HEK293 (cell line): ENCODE measurements around the gene INCA1.
A peak's percentile ranks its signal among the peaks of the same experiment; 100 is the strongest.

ENCODE experiments used
- CTCF ChIA-PET: fragments of 350-600 bp; formaldehyde crosslinking; extraction: SDS; loops from one replicate; lab custom pipeline; 2021; ENCODE audit warnings: antibody characterized with exemption; lab: Yijun Ruan, JAX
- POLR2A ChIA-PET: fragments of 300-600 bp; formaldehyde crosslinking; extraction: SDS; loops from one replicate; lab custom pipeline; 2020; ENCODE audit warnings: antibody characterized with exemption, inconsistent platforms; lab: Yijun Ruan, JAX
- H3K27ac ChIP-seq: fragments of 200-500 bp; sonication (Bioruptor generic); 2 replicates; pipeline ENCODE4 v1.5.1; 2014; ENCODE audit warnings: low read depth, low read length, control low read depth, inconsistent platforms; ENCODE audit errors: extremely low read depth
- H3K36me3 ChIP-seq, 2 experiments: fragments of 200-500 bp in 1 of 2; sonication (Bioruptor generic) in 1 of 2; 1 replicate in 1 of 2; 2 replicates in 1 of 2; pipeline ENCODE4 v1.5.1; 2014 to 2017; ENCODE audit warnings: inconsistent platforms in 2 of 2, low read length in 2 of 2; ENCODE audit not compliant: control insufficient read depth in 2 of 2, insufficient read depth in 1 of 2
- H3K4me1 ChIP-seq: fragments of 200-500 bp; sonication (Bioruptor generic); 2 replicates; pipeline ENCODE4 v1.5.1; 2014; ENCODE audit warnings: mild to moderate bottlenecking, low read length, inconsistent platforms; ENCODE audit not compliant: control insufficient read depth, insufficient read depth
- H3K4me3 ChIP-seq: 2 replicates; pipeline ENCODE4 v1.5.1; 2011; ENCODE audit warnings: low read depth, mild to moderate bottlenecking, control low read depth, low read length, moderate library complexity
- H3K9me3 ChIP-seq: fragments of 200-500 bp; sonication (Bioruptor generic); 2 replicates; pipeline ENCODE4 v1.5.1; 2014; ENCODE audit warnings: low read depth, low read length, inconsistent platforms; ENCODE audit not compliant: control insufficient read depth, insufficient read depth
- PRDM1 ChIP-seq: fragments of 450-650 bp; formaldehyde crosslinking; IDR thresholded peaks from 2 replicates; pipeline ENCODE4; 2016; ENCODE audit warnings: missing biosample characterization, missing genetic modification characterization
- REPIN1 ChIP-seq: fragments of 450-650 bp; formaldehyde crosslinking; IDR thresholded peaks from 2 replicates; pipeline ENCODE4 v1.5.1; 2017; ENCODE audit warnings: missing biosample characterization, missing genetic modification characterization, low read depth
- SP3 ChIP-seq: fragments of 450-650 bp; formaldehyde crosslinking; IDR thresholded peaks from 2 replicates; pipeline ENCODE4 v1.5.1; 2016; ENCODE audit warnings: missing biosample characterization, missing genetic modification characterization
- ZBTB20 ChIP-seq: fragments of 450-650 bp; formaldehyde crosslinking; IDR thresholded peaks from 2 replicates; pipeline ENCODE4 v1.5.1; 2016; ENCODE audit warnings: missing biosample characterization, missing genetic modification characterization
- ZBTB7A ChIP-seq: fragments of 450-650 bp; formaldehyde crosslinking; IDR thresholded peaks from 2 replicates; pipeline ENCODE4 v1.5.1; 2016; ENCODE audit warnings: low read depth, missing biosample characterization, missing genetic modification characterization
- ZNF10 ChIP-seq: fragments of 450-650 bp; formaldehyde crosslinking; IDR thresholded peaks from 2 replicates; pipeline ENCODE4 v1.5.1; 2017; ENCODE audit warnings: missing biosample characterization, missing genetic modification characterization
- ZNF16 ChIP-seq: fragments of 450-650 bp; formaldehyde crosslinking; IDR thresholded peaks from 2 replicates; pipeline ENCODE4 v1.5.1; 2016; ENCODE audit warnings: low read depth, missing biosample characterization, missing genetic modification characterization
- ZNF248 ChIP-seq: fragments of 450-650 bp; formaldehyde crosslinking; IDR thresholded peaks from 2 replicates; pipeline ENCODE4 v1.5.1; 2017; ENCODE audit warnings: missing biosample characterization, missing genetic modification characterization
- ZNF394 ChIP-seq: fragments of 450-650 bp; formaldehyde crosslinking; IDR thresholded peaks from 2 replicates; pipeline ENCODE4 v1.5.1; 2016; ENCODE audit warnings: missing biosample characterization, missing genetic modification characterization, mild to moderate bottlenecking, moderate library complexity, borderline replicate concordance
- ZNF48 ChIP-seq: fragments of 450-650 bp; formaldehyde crosslinking; IDR thresholded peaks from 2 replicates; pipeline ENCODE4 v1.5.1; 2016; ENCODE audit warnings: missing biosample characterization, missing genetic modification characterization
- ZNF501 ChIP-seq: fragments of 450-650 bp; formaldehyde crosslinking; IDR thresholded peaks from 2 replicates; pipeline ENCODE4 v1.5.1; 2016; ENCODE audit warnings: missing biosample characterization, missing genetic modification characterization
- ZNF514 ChIP-seq: fragments of 450-650 bp; formaldehyde crosslinking; IDR thresholded peaks from 2 replicates; pipeline ENCODE4 v1.5.1; 2016; ENCODE audit warnings: missing biosample characterization, missing genetic modification characterization
- ZNF629 ChIP-seq: fragments of 450-650 bp; formaldehyde crosslinking; IDR thresholded peaks from 2 replicates; pipeline ENCODE4 v1.5.1; 2017; ENCODE audit warnings: missing biosample characterization, missing genetic modification characterization
- TF ChIP-seq, protein P1 (sequence below): fragments of 450-650 bp; formaldehyde crosslinking; IDR thresholded peaks from 2 replicates; pipeline ENCODE4 v1.5.1; 2016; ENCODE audit warnings: missing biosample characterization, missing genetic modification characterization
- TF ChIP-seq, protein P2 (sequence below): fragments of 450-650 bp; formaldehyde crosslinking; IDR thresholded peaks from 2 replicates; pipeline ENCODE4 v1.5.1; 2016; ENCODE audit warnings: missing biosample characterization, missing genetic modification characterization
- TF ChIP-seq, protein P3 (sequence below): fragments of 450-650 bp; formaldehyde crosslinking; IDR thresholded peaks from 2 replicates; pipeline ENCODE4 v1.5.1; 2016; ENCODE audit warnings: missing biosample characterization, missing genetic modification characterization
- TF ChIP-seq, protein P4 (sequence below): fragments of 450-650 bp; formaldehyde crosslinking; IDR thresholded peaks from 2 replicates; pipeline ENCODE4 v1.5.1; 2016; ENCODE audit warnings: missing biosample characterization, missing genetic modification characterization
- TF ChIP-seq, protein P5 (sequence below): fragments of 450-650 bp; formaldehyde crosslinking; IDR thresholded peaks from 2 replicates; pipeline ENCODE4 v1.5.1; 2017; ENCODE audit warnings: missing biosample characterization, missing genetic modification characterization
- TF ChIP-seq, protein P6 (sequence below): fragments of 450-650 bp; formaldehyde crosslinking; conservative IDR thresholded peaks from 2 replicates; pipeline ENCODE4 v1.5.1; 2016; ENCODE audit warnings: low read depth, missing biosample characterization, missing genetic modification characterization

INCA1 gene

DNA sequence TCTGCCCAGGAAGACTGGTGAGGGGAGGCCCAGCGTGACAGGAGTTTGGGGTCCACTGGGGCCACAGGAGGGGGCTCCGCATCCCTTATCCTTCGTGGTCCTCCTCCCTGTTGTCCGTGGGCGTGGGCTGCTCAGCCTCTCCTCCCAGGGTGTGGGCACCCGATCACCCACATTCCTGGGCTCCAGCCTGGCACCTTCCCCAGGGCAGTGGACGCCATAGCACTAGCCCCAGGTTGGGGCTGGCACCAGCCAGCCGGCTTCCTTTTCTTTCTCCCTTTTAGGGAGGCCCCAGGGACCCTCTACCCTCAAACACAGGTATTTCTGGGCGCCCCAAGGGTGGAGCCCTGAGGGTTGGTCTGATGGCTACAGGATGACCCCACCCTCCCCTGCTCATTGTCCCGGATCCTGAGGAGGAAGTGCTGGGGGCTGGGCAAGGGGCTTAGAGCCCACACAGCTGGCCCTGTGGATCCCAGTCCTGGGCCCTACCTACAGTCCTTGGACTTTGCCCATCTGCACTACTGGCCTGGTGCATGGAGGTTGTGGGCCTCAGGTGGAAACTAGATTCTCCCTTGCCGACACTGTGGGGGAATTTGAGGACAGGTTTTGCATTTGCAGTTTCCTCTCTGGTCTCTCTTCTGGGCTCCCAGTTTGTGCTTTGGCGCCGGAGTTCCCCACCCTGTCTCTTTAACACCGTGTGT lies 1.6 kb upstream of the INCA1 start:
- Histone ChIP-seq H3K36me3 (peaks cover 13 to 34% of the 10 kb centered on the region in 2 experiments; a peak in 2 of 3 replicates), H3K4me1 (peaks cover 14% of the 10 kb centered on the region), H3K27ac (peak overlapping the region; percentile 77; the same call in 1 of the 2 replicates), H3K9me3 (no peaks in the 10 kb centered on the region), H3K4me3 (peak overlapping the region; percentile 65)
- CTCF ChIA-PET, result interaction anchor here (0.6 to 3.1 kb wide), 6 partner anchors 7 to 209 kb away, joined by 3 to 21 read pairs (median 4); partner anchors contain the start of gene CAMTA2
- POLR2A ChIA-PET, result interaction anchor here (0.7 to 2.5 kb wide), 5 partner anchors 8 to 59 kb away, joined by 3 to 27 read pairs (median 19); partner anchors contain the start of genes CAMTA2, RNF167, SLC25A11 and SPAG7
- TF ChIP-seq ZNF48 (tag by site-specific recombination) (no peak), ZNF394 (tag by site-specific recombination) (0 out of 2 replicates have a peak, but pooled peaks have one; percentile 11), PRDM1 (tag by site-specific recombination) (no peak), ZNF10 (tag by site-specific recombination) (no peak), ZNF248 (tag by site-specific recombination) (no peak), ZNF629 (tag by site-specific recombination) (no peak), ZBTB20 (tag by site-specific recombination) (peak; percentile 78), ZNF501 (tag by site-specific recombination) (no peak), ZNF16 (tag by site-specific recombination) (no peak), ZBTB7A (tag by site-specific recombination) (no peak), REPIN1 (tag by site-specific recombination) (no peak), SP3 (tag by site-specific recombination) (no peak), ZNF514 (tag by site-specific recombination) (no peak)
- TF ChIP-seq, protein P1, sequence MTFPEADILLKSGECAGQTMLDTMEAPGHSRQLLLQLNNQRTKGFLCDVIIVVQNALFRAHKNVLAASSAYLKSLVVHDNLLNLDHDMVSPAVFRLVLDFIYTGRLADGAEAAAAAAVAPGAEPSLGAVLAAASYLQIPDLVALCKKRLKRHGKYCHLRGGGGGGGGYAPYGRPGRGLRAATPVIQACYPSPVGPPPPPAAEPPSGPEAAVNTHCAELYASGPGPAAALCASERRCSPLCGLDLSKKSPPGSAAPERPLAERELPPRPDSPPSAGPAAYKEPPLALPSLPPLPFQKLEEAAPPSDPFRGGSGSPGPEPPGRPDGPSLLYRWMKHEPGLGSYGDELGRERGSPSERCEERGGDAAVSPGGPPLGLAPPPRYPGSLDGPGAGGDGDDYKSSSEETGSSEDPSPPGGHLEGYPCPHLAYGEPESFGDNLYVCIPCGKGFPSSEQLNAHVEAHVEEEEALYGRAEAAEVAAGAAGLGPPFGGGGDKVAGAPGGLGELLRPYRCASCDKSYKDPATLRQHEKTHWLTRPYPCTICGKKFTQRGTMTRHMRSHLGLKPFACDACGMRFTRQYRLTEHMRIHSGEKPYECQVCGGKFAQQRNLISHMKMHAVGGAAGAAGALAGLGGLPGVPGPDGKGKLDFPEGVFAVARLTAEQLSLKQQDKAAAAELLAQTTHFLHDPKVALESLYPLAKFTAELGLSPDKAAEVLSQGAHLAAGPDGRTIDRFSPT (tag by site-specific recombination), result 0 out of 2 replicates have a peak, but pooled peaks have one; percentile 69
- TF ChIP-seq, protein P2, sequence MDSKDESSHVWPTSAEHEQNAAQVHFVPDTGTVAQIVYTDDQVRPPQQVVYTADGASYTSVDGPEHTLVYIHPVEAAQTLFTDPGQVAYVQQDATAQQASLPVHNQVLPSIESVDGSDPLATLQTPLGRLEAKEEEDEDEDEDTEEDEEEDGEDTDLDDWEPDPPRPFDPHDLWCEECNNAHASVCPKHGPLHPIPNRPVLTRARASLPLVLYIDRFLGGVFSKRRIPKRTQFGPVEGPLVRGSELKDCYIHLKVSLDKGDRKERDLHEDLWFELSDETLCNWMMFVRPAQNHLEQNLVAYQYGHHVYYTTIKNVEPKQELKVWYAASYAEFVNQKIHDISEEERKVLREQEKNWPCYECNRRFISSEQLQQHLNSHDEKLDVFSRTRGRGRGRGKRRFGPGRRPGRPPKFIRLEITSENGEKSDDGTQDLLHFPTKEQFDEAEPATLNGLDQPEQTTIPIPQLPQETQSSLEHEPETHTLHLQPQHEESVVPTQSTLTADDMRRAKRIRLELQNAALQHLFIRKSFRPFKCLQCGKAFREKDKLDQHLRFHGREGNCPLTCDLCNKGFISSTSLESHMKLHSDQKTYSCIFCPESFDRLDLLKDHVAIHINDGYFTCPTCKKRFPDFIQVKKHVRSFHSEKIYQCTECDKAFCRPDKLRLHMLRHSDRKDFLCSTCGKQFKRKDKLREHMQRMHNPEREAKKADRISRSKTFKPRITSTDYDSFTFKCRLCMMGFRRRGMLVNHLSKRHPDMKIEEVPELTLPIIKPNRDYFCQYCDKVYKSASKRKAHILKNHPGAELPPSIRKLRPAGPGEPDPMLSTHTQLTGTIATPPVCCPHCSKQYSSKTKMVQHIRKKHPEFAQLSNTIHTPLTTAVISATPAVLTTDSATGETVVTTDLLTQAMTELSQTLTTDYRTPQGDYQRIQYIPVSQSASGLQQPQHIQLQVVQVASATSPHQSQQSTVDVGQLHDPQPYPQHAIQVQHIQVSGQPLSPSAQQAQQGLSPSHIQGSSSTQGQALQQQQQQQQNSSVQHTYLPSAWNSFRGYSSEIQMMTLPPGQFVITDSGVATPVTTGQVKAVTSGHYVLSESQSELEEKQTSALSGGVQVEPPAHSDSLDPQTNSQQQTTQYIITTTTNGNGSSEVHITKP, result no peak
- TF ChIP-seq, protein P3, sequence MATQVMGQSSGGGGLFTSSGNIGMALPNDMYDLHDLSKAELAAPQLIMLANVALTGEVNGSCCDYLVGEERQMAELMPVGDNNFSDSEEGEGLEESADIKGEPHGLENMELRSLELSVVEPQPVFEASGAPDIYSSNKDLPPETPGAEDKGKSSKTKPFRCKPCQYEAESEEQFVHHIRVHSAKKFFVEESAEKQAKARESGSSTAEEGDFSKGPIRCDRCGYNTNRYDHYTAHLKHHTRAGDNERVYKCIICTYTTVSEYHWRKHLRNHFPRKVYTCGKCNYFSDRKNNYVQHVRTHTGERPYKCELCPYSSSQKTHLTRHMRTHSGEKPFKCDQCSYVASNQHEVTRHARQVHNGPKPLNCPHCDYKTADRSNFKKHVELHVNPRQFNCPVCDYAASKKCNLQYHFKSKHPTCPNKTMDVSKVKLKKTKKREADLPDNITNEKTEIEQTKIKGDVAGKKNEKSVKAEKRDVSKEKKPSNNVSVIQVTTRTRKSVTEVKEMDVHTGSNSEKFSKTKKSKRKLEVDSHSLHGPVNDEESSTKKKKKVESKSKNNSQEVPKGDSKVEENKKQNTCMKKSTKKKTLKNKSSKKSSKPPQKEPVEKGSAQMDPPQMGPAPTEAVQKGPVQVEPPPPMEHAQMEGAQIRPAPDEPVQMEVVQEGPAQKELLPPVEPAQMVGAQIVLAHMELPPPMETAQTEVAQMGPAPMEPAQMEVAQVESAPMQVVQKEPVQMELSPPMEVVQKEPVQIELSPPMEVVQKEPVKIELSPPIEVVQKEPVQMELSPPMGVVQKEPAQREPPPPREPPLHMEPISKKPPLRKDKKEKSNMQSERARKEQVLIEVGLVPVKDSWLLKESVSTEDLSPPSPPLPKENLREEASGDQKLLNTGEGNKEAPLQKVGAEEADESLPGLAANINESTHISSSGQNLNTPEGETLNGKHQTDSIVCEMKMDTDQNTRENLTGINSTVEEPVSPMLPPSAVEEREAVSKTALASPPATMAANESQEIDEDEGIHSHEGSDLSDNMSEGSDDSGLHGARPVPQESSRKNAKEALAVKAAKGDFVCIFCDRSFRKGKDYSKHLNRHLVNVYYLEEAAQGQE (tag by site-specific recombination), result no peak
- TF ChIP-seq, protein P4, sequence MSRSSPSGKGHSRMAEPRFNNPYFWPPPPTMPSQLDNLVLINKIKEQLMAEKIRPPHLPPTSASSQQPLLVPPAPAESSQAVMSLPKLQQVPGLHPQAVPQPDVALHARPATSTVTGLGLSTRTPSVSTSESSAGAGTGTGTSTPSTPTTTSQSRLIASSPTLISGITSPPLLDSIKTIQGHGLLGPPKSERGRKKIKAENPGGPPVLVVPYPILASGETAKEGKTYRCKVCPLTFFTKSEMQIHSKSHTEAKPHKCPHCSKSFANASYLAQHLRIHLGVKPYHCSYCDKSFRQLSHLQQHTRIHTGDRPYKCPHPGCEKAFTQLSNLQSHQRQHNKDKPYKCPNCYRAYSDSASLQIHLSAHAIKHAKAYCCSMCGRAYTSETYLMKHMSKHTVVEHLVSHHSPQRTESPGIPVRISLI, result no peak
- TF ChIP-seq, protein P5, sequence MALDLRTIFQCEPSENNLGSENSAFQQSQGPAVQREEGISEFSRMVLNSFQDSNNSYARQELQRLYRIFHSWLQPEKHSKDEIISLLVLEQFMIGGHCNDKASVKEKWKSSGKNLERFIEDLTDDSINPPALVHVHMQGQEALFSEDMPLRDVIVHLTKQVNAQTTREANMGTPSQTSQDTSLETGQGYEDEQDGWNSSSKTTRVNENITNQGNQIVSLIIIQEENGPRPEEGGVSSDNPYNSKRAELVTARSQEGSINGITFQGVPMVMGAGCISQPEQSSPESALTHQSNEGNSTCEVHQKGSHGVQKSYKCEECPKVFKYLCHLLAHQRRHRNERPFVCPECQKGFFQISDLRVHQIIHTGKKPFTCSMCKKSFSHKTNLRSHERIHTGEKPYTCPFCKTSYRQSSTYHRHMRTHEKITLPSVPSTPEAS (tag by site-specific recombination), result no peak
- TF ChIP-seq, protein P6, sequence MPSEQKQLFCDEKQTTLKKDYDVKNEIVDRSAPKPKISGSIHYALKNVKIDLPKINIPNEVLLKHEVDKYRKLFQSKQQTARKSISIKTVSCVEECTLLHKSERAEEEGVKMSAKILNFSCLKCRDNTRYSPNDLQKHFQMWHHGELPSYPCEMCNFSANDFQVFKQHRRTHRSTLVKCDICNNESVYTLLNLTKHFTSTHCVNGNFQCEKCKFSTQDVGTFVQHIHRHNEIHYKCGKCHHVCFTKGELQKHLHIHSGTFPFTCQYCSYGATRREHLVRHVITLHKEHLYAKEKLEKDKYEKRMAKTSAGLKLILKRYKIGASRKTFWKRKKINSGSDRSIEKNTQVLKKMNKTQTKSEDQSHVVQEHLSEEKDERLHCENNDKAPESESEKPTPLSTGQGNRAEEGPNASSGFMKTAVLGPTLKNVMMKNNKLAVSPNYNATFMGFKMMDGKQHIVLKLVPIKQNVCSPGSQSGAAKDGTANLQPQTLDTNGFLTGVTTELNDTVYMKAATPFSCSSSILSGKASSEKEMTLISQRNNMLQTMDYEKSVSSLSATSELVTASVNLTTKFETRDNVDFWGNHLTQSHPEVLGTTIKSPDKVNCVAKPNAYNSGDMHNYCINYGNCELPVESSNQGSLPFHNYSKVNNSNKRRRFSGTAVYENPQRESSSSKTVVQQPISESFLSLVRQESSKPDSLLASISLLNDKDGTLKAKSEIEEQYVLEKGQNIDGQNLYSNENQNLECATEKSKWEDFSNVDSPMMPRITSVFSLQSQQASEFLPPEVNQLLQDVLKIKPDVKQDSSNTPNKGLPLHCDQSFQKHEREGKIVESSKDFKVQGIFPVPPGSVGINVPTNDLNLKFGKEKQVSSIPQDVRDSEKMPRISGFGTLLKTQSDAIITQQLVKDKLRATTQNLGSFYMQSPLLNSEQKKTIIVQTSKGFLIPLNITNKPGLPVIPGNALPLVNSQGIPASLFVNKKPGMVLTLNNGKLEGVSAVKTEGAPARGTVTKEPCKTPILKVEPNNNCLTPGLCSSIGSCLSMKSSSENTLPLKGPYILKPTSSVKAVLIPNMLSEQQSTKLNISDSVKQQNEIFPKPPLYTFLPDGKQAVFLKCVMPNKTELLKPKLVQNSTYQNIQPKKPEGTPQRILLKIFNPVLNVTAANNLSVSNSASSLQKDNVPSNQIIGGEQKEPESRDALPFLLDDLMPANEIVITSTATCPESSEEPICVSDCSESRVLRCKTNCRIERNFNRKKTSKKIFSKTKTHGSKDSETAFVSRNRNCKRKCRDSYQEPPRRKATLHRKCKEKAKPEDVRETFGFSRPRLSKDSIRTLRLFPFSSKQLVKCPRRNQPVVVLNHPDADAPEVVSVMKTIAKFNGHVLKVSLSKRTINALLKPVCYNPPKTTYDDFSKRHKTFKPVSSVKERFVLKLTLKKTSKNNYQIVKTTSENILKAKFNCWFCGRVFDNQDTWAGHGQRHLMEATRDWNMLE (tag by site-specific recombination), result no peak
